NCI-H446 (cell line): ENCODE results near the gene CACNB4.
A peak's percentile ranks its signal among the peaks of the same experiment; 100 is the strongest.
"Not testable (repeated sequence)": the region's sequence is repeated elsewhere in the genome, so short reads cannot be mapped to it uniquely, and the experiment has no call there.

Experiments used
- DNase-seq, 2 experiments: peaks; one replicate each; lab custom pipeline; 2025; lab: John Stamatoyannopoulos, UW

The CACNB4 gene

DNA sequence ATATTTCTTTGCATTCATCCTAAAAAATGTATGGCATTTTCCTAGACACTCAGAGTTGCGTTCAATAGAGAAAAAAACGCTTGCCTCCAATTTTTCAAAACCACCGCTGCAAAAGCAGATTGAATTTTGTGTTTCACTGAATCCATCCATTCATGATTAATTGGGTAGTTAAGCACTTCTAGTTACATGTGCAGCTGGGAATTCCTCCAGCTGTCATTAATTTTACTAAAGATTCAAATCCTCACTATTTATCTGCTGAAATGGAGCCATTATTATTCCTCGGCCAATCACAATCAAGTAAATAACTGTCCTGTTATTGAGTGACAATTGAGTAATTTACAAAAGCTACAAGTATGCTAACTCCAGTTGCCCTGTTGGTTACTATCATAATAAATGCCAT lies 194.8 kb downstream of the CACNB4 start:
- peak; percentile 10 to 34 for DNase-seq

DNA sequence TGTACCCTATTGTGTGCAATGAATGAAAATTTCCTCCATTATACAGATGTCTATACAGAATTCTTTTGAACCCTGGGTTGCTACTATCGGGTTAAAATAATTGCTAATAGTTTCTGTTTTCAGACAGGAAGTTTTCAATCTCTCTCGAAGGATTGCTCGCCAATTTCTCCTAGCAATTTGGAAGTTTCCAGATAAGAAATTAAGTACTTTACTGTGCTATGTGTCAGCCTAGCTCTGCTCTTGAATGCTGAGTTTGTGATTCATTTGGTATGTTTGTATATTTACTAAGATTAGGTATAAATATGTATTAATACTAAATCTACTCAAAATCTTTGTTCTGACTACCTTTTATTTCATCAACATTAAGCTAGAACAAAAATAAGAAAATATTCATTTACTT lies 196.0 kb downstream of the CACNB4 start:
- no peak for DNase-seq

DNA sequence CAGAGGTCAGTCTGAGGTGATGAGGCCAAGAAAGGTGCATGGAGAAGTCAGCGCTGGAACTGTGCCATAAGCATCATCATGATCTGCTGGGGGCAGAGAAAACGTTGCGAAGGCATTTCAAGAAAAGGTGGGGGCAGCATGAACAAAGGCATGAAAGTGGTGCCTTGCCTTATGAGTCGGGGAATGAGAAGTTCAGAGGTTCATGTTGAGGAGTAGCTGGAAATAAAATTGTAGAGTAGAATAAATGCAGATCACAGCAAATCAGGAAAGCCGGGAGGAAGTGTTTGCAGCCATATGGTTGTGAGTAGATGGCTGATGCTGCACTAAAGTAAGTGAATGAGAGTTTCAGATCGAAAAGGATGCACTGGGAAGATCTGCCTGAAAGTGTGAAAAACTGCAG lies 198.5 kb downstream of the CACNB4 start:
- DNase-seq: no peak

DNA sequence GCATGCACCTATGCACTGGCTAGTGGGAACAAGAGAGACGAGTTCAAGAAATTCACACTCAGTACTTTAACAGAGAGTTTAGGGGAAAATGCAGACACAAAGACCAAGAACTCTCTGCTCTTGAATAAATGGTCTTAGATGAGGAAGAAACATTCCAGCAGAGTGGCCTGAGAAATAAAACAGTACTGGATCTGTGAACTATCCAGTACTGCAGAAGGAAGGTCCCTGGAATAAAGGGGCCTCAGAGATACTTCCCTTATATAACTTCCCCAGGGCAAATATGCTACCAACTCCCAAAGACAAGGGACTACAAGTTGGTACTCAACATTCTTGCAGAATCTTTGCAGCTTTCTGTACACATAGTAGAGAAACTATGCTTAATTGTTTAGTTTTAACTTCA lies 199.7 kb downstream of the CACNB4 start:
- no peak for DNase-seq

DNA sequence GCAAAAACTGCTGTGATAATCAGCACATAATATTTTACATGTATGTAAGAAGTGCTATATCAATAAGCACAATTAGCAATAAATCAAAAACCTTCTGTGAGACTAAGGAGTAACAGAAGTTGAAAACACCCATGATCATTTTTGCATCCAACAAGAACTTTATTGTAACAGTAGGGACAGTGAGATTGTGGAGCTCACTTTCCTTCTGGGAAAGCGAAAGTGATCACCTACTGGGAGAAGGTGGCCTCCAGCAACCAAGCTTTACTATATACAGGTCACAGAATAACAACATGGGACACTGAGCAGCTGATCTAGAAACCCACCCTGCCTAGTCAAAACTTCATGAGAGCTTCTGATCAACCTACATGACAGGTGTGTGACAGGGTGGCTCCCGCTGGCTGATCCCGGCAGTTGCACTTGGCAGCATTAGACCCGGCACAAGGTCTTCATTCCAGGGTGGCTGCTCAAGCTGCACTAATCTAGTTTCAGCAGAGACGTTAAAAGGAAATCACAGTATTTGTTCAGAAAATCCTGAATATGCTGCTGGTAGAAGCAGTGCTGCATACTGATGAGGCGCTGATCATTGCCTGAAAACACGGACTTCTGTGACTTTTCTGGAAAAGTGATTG lies 207.2 kb downstream of the CACNB4 start:
- DNase-seq: peak in 1 of 2 experiments; percentile 28

DNA sequence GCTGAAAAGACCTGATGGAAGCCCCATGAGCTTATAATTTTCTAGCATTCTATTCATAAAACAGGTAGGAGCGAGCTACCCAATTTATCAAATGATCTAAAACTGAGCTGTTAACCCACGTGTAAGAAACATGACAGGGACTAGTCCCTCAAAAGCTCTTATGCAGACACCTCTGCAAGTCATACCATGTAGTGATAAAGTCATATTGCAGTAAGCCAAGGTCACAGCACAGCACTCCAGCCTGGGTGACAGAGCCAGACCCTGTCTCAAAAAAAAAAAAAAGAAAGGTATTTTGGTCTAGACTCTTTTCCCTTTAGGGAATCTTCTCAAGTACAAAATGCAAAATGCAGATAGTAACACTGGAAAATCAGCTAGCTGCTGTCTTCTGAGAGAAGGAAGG lies 211.7 kb downstream of the CACNB4 start:
- no peak for DNase-seq

DNA sequence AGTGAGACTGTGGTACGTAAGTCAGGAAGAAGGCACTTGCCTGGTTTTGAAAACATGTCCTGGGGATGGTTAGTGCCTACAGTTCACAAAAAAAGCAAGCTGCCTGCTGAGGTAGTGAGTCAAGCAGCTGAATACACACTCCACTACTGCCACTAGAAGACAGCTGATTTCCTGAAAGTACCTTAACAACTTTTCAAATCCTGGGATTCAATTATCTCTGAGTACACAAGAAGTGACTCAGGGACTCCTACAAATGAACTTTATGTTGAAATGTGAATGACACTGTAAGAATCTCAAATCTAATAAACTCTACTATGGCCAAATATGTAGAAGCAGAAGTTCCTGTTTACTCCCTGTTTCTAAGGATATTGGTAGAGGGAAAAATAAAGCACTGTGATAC lies 212.6 kb downstream of the CACNB4 start:
- no peak for DNase-seq

DNA sequence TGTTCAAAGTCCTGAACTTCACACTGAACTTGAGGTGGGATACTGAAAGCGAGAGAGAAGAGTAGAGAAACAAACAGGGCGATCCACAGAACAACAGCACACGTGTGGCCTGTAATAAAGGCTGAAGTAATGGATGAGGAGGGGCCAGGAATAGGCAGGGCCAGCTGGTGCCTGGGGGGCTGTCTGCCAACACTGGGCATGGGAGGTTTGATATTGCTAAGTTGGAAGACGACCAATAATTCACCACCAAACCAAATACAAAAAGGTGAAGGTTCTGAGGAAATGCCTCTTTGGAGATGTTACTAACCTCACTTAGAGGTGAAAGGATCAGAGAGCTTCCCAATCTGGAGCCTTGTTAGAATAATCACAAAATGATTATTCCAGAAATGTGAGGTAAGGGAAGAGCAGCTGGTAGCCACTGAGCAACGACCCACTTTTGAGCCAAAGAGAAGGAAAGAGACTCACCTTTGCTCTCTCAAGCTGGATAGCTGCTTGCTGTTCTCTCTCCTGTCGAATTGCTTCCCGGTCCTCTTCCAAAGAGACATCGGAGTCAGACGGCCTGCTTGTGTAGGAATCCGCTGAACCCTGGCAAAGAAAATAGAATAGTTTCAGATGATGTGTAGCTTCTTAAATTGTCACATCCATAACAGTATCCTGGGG lies 215.9 kb downstream of the CACNB4 start:
- DNase-seq: peak; percentile 21 to 45

DNA sequence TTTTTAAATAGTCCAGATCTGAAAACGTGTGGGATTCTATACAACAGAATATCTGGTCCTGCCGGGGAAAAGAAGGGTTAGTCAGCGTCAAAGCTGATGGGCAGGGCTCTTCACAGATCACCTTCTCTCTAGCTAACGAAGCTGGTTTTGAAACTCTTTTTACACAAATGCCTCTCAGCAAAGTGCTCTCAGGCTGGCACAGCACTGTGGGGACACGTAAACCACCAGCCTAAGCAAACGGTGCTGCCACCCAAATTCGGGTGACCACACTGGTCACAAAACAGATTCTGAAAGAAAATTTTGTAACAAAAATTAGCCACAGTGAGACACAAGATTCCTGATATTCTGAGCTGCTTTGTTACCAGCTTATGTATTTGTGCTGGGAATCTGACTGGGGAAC lies 217.5 kb downstream of the CACNB4 start:
- no peak for DNase-seq

DNA sequence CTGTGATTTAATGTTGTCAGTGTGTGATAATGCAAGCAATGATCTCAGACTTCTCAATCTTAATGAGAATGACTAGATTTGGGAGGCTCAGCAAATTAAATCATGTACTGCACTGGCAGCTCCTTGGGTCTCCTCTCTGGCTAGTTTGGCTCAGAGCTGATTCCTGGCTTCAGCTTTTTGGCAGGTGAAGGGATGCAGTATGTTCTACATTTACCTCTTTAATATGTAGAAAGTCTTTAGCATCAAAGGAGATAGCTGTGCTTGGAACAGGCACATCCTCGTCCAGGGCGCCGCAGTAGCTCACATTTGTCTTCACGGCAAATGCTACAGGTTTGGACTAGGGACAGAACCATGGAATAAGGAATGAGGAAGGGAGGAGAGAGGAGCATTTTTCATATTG lies 218.3 kb downstream of the CACNB4 start:
- no peak for DNase-seq

DNA sequence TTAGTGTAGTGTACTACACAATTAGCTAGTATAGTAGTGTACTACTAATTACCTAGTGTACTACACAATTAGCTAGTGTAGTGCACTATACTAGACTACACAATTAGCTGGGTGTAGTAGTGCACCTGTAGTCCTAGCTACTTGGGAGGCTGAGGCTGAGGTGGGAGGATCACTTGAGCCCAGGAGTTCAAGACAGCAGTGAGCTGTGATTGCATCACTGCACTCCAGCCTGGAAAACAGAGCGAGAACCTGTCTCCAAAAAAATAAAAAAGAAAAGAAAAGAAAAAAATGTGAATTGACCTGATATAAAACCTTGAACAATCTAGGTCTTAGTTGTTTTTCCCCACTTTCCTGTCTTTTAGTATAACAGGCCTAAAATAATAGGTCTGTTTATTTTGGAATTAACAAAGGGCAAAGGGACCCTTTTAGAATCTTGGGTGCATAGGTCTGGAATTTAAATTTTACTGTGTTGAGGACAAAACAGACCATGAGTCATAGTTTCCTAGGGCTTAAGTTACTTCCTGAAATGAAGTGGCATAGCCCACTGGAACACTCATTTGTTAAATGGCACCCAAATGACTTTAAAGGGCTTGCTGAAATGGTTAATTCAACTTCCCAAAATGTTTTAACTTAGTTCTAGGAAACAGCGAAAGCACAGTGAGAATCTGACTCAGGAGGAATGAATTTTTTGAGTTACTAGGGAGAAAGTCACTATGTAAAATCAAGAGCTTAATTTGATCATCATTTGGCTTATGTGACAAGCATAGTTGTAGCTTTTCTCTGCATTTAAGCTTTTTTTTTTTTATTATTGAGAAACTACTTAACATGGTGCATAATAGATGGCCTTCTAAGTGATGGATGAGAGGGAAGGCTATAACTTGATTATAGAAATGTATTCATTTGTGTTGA lies 219.9 kb downstream of the CACNB4 start:
- no peak for DNase-seq

DNA sequence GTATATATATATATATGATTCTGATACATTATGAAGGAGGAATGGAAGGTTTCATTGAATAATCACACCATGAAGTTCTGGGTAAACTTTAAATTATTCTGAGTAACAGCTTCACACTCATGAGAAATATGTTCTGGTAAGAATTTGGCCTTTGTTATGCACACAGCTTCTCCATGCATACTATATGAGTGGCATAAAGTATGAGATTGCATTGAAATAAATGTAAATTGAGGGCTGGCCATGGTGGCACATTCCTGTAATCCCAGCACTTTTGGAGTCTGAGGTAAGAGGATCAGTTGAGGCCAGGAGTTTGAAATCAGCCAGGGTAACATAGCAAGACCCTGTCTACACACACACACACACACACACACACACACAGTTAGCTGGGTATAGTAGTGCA lies 220.6 kb downstream of the CACNB4 start:
- DNase-seq: no peak

DNA sequence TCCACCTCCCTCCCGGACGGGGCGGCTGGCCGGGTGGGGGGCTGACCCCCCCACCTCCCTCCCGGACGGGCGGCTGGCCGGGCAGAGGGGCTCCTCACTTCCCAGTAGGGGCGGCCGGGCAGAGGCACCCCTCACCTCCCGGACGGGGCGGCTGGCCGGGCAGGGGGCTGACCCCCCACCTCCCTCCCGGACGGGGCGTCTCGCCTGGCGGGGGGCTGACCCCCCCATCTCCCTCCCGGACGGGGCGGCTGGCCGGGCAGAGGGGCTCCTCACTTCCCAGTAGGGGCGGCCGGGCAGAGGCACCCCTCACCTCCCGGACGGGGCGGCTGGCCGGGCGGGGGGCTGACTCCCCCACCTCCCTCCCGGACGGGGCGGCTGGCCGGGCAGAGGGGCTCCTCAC lies 223.2 kb downstream of the CACNB4 start:
- DNase-seq: not testable (repeated sequence)

DNA sequence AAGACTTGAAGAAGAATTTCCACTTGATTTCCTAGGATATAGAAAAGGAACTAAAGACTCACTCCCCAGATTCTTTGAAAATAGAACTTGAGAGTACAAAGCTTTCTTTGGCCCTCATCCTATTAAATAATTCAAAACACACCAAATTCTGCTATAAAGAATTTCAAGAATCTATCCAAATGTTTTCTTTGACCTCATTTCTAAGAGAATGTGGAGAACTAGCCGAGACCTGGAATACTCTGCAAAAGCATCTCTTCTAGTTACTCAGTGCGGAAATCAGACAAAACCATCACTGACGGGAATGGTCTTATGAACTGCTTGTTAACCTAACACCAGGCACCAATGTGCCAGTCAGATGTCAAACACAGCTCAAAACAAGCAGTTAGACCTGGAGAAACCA lies 226.4 kb downstream of the CACNB4 start:
- DNase-seq: no peak

DNA sequence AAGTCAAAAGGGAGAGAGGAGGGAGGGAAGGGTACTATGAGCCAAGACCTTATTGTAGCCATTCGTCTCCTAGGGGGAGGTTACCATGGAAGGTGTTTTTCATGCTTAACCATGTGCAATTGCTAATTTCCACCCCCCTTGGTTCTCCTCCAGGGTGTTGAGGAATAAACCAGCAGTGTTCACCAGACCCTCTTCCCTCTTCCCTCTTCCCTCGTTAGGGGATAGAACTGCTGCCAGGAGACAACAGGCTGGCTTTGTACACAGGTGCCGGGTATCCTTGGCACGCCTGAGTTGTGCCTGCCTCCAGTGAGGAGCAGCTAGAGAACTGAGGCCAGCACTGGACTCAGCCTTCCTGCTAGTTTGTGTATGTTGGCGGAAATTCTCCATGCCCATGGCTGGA lies 229.6 kb downstream of the CACNB4 start:
- DNase-seq: no peak

DNA sequence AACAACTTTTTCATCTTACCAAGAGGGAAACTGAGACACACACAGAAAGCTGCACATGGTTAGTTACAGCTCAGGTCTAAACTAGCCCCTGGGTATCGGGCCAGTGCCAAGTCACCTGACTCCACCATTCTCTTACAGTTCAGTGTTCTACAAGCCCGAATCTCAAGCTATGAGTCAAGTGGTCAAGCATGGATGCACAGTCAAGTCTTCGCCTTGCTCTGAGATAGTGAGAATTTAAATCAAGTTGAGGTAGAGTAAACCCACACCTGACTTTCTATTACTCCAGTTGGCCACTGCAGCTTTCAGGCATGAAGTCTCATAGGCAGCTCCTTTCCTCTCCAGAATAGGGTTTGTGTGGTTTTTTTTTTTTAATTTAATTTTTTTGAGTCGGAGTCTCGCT lies 236.1 kb downstream of the CACNB4 start:
- no peak for DNase-seq

DNA sequence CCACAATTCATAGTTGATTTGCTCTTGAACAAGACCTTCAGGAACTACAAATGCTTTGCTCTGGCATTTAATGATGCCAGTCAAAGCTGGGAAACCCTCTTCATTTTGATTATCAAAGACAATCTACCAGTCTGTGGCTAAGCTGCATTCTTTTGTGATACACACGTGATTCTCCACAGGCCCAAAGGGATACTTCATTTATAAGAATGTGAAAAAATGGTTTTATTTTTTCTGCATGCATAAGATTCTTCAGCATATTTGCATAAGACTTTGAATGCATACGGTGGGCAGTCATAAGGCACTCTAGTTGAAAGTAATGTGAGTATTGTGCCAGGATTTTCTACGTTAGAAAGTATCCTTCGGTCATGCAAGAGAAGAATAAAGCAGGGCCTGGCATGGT lies 237.7 kb downstream of the CACNB4 start:
- DNase-seq: no peak

DNA sequence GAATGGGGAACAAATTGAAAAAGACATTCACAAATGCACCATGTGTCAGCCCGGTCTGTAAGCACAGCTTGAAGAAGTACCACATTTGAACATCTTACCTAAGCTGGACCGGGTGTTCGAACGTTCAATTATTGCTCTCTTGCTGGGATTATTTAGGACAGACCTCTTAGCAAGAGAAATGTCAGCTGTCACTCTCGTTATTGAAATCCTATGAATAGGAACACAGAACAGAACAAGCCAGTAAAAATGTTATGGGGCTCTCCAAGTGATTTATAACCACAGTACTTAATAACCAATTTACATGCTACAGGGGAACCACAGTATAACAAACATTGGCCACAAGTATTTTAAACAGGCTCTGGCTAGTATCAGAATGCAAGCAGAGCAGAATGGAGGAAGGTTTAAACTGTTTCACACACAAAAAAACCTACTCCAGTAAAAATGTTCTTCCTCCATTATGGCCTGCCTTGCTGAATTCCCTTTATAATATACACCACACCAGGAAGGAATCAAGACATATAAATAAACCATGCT lies 238.2 kb downstream of the CACNB4 start:
- no peak for DNase-seq

DNA sequence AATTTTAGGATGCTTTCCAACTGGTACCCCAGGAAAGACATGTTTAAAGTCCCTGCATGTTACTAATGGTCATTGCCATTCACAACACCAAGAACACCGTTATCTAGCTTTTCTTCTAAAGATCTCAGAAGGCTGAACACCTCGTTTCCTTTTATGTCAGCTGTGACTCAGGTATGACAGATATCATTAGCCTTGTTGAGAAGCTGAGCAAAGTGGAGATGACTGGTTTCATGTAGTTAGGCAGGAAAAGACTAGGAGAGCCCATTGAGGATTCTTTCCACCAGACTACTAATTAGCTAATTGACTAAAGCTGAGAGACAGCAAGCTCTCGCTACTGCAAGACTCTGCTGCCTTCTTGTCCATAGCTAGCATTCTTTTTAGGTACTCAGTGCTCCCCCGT lies 238.6 kb downstream of the CACNB4 start:
- no peak for DNase-seq

DNA sequence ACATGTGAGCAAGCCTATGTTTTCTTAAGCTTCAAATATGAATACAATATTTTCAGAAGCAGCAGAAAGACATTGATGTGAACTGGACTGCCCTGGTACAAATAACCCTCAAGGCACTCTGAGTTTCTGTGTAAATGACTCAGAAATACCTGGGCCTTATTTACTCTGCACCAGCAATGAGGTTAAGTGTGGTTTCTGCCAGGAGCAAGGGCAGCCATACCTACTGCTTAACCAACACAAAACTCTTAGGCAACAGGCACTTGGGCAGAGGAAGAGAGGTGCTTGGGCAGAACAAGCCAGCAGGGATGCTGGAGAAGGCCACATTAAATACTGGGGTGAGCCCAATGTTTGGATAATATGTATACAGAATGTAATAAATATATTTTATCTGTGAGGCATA lies 241.2 kb downstream of the CACNB4 start:
- DNase-seq: no peak

DNA sequence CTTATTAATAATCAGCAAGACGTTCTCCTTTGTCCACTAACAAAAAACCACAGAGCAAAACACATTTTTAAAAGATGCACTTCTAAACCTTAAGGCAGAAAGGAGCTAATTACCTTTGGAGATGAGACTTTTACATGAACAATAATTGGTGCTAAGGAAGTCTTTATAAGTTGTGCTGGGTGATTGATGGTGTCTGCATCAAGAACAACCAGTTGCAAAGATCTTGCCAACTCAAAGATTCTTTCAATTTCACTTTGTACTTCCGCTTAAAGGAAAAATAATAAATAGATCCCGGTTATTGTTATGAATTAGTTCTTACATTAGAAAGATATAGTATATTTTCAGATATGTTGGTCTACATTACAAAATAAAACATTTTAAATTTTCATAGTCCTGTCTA lies 243.7 kb downstream of the CACNB4 start:
- no peak for DNase-seq

DNA sequence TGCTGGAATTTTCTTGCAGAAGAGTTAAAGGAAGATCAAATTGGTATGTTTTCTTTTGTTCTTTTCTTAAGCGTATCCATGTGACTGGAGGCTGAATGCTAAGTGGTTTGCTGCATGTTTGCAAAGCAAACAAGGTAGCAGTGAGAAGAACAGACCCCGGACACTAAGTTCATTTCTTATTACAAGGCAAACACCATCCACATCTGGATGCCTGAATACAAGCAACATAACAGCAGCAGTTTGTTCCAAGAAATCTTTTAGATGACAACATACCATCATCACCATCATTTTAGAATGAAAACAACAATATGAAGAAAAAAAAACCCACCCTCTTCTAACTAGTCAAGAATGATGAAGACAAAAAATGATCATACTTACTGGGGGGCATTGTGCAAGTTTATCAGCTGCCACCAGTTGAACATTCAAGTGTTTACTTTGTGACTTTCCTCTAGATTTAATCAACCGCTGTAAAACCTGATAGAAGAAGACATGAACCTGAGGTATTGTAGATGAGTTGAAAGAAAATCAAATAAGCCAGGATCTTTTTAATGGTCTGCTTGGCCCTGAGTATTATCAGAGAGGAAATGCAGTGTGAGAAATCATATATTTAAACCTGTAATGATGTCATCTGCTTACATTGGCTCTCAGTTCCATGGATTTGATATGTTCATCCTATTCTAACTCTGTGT lies 245.6 kb downstream of the CACNB4 start:
- DNase-seq: no peak
